GM18520 (cell line): ENCODE results near the gene GABBR2.

Source experiments
- ATAC-seq: cut with Tn5 transposase; IDR thresholded peaks from one replicate; pipeline ENCODE4 v1.9.1; 2021; ENCODE audit not compliant: unreplicated experiment

GABBR2 gene

DNA sequence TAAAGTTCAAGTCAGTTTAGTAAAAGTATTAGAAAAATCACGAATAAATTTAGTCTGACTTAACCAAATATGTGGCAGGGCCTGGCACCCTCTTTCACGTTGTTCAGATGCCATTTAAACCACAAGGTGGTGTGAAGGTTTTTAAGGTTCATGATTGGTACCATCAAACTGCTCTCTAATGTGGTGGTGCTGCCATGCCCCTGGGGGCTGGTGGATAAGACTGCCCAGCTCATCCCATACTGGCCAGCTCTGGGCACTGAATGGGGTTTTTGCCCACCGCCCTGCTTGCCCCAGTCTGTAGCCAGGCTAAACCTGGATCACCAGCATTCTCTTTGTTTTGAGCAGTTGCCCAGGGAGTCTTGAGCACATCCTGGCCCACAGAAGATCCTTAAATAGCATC is 159.3 kb downstream of the GABBR2 start:
- no peak for ATAC-seq

DNA sequence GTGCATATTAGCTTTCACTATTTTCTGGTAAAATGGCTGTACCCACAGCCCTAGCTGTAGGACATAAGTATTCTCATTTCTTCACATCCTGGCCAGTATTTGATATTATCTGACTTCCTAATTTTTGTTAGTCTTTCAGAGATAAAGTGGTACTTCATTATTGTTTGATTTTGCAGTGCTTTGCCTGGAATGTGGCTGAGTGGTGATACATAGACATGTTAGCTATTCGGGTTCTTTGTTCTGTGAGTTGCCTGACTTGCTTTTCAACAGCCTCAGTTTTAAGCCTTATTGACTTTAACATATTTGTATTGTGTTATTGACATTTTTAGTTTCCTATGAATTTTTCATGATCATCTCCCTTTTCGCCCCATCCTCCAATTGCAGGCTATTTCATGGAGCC is 161.1 kb downstream of the GABBR2 start:
- no peak for ATAC-seq

DNA sequence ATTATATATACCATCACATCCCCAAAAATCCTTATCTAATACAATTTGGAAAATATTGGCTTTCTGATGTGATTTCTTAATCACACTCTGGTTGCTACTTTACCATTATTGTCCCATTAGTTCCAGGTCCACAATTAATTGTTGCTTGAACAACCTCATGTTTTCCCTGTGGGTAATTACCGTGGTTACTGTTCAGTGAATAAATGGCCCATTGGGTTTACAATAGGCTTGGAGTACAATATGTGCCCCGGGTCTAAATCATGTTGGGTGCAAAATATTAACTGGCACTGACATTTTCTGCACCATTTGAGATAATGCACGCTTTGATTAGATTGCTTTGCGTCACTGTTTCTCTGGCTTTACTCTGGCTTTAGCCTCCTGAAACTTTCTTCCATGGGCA is 163.7 kb downstream of the GABBR2 start:
- no peak for ATAC-seq

DNA sequence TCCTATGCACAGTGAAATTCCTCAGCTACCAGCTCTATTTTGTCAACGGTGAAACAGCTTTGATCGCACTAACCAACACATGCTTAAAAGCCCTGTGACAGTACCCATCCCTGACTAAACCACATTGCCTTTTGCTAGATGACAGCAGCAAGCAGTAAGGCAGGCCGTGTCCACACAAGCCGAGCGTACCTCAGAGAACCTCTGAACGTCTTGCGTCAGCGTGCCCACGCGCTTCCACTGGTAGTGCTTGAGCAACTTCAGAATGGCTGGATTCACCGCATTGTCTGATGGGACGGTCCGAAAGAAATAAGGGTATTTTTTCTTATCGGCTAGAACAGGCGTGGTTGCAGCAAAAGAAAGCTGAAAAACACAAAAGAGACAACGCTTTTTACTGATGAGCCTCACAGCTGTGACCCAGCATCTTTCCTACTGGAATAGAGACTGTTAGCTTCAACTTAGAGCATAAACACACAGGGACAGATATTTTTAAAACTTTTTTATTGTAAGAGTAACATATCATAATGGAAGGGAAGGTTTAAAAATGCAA is 167.0 kb downstream of the GABBR2 start:
- no peak for ATAC-seq

DNA sequence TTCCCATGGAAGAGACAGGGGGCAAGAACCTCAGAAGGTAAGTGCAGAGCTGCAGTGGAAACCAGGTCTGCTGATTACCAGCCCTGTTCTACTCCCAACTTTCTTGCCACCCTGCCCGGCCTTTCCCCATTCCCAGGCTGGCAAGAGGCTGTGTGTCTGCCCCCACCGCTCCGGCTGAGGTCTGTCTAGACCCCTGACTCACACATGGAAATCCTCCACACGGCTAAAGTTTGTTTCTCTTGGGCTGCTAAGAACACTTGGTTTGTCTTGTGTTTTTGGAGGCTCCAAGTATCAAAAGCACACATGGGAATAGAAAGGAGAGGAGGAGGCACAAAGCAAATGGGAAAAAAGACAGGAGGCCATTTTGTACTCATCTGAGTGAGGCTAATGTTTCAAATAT is 168.3 kb downstream of the GABBR2 start:
- no peak for ATAC-seq

DNA sequence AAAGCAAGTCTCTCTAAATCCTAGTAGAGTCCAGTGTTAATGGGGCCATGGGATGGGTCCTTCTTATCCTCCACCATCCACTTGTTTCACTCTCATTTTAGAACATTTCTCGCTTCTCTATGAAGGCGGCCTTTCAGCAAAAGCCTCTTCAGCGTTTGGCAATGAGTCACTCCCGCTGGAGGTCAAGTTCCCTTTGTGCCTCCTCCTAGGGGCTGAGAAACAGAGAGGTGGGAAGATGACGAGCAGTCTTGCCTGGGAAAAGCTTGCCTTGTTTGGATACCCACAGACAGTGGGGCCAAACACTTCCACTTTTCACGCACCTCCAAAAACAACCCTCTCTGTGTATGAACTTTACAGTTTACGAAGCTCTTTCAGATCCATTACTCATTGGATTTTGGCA is 168.8 kb downstream of the GABBR2 start:
- ATAC-seq, result no peak

DNA sequence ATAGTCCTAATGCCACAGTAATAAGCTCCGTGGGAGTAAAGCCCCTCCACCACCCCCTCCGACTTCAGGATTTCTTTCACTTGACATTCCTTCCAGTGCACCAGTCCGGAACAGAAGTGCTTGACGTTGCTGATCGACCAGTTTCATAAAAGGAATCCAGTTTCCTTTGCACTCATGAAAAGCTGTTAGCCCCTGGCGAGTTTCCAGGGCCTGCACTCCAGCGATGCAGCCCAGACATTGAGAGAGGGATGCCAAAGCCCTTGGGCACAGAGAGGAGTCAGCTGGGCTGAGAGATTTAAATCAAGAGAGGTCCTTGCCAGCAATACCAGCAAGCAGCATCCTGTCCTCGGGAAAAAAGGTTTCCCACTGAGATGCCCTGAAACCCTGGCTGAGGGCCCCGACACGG is 170.1 kb downstream of the GABBR2 start:
- no peak for ATAC-seq

DNA sequence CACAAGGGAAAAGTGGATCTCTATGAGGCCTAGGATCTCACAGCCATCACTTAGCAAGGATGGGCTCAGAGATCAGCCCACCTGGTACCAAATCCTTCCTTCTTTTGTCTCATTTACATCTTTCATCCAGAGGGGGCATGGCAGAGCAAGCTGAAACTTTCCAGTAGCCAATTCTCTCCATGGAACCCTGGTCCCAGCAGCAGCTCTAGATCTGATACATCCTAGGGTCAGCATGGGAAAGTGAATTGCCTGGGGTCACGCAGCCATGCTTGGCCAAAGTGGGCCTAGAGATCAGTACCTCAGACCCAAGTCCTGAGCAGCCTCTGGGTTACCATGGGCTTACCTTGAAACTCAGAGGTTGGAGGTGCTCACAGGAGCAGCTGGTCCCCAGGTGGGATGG is 170.5 kb downstream of the GABBR2 start:
- ATAC-seq, result no peak

DNA sequence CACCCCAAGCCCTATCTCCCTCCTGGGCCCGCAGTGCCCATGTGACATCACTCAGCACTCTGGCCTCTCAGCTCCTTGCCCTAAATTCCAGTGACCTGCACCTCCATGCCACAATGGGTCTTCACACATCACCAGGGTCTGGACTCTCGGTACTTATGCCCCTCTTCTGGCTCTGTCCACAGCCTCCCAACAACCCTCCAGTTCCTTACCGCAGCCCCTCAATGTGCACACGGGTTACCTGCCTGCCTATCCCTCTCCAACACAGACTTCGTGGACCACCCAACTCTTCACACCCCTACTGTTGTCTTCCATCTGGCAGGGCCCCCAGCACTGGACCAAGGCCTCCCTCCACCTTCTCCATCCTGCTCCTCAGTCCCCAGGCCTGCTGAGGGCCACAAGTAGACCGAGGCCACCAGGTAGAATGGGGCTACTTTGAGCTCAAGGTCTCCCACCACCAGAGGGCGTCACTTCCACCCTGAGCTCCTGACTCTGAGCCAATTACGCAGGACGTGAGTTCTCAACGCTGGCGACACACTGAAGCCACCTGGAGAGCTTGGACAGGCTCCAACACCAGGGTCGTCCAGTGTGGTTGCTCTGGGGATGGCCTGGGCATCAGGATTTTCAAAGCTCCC is 172.1 kb downstream of the GABBR2 start:
- no peak for ATAC-seq

DNA sequence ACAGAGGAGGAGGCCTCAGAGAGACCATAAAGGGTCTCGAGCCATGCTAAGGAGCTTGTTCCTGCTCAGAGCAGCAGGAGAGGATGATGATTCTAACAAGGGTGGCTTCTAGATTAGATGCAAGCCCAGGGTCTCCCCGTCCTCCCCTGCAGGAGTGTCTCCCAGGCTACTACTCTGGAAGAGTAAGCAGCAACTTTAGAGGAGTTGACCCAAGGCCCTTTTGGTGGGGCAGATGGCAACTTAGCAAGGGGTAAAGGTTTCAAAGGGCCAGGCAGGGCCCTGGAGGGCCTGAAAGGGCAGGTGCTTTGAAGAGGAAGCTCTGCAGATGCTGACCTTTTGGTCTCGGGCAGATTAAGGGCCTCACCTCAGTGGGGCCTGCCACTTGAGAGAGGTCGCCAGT is 174.9 kb downstream of the GABBR2 start:
- ATAC-seq, result no peak

DNA sequence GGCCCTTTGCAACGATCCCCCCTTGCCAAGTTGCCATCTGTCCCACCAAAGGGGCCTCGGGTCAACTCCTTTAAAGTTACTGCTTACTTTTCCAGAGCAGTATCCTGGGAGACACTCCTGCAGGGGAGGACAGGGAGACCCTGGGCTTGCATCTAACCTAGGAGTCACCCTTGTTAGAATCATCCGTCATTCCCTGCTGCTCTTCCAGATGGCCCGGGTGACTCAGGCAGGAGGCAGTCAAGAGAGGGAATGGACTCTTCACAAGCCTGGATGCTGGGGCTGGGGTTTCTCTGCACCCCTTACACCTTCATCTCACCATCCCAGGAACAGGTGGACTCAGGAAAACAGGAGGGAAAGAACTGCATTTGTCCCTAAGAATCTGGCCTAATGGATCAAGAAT is 175.6 kb downstream of the GABBR2 start:
- ATAC-seq, result no peak

DNA sequence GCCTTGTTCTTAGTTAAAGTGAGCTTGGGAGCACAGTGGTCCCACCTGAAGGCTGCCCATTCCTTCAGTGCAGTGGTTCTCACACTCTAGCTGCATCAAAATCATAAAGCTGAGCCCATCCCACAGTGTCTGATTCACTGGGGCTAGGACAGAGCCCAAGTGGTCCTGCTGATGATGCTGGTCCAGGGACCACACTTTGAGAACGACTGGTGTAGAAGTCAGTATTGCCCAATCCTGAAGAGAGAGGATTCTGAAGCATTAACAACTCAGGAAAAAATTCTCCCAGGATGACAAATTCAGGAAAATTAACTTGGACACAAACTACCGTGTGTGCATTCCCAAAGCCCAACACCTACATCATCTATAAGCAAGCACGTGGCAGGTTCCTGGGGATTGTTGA is 176.2 kb downstream of the GABBR2 start:
- ATAC-seq, result no peak

DNA sequence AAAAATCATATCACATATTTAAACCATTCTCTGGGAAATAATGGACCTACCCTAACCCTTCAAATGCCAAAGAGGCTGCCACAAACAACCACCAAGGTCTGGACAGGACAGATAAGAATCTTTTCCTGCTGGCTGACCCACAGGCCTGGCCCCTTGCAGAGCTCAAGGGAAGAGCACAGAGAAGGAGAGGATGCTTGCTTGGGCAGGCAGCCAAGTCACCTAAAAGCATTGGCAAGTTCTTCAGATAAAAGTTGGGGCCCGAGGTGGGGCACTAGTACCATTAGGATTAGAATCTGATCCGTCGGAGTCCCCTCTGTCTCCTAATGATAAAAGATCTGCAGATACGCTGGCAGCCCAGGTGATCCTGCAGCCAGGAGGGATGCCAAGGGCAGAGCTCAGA is 176.6 kb downstream of the GABBR2 start:
- ATAC-seq, result no peak

DNA sequence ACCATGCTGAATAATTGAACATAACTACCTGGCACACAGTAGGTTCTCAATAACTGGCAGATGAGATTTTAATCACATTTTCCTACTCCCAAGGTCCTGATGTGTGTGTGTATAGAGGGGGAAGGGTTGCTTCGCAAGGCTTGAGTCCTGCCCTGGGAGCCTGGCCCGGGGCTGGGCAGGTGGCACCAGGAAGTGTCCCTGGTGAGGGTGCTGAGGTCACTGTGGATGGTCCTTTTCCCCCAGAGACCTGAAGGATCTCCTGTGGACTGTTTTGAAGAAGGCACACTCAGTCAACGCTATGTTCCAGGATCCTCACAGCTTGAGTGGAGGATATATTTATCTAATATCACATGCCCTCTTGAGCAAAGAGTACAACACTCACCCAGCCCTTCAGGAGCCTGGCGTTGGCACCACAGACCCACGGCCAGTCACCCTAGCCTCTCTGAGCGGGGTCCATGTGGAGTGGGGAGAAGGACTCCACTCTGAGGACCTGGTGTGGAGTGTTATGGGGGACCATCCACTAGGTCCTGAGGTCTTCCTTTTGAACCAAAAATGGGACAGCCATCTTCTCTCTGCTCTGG is 177.8 kb downstream of the GABBR2 start:
- no peak for ATAC-seq

DNA sequence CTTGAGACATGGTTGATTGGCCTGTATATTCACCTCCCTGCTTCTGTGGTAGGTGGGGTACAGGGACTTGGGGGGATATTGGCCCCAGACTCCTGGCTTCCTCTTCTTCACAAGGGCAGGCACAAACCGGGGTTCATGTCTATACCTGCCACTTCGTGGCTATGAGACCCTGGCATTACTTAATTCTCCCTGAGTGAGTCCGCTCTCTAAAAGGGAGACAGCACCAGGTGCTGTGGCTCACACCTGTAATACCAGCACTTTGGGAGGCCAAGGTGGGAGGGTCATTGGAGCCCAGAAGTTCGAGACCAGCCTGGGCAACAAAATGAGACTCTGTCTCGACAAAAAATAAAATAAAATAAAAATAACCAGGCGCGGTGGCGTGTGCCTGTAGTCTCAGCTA is 178.5 kb downstream of the GABBR2 start:
- no peak for ATAC-seq

DNA sequence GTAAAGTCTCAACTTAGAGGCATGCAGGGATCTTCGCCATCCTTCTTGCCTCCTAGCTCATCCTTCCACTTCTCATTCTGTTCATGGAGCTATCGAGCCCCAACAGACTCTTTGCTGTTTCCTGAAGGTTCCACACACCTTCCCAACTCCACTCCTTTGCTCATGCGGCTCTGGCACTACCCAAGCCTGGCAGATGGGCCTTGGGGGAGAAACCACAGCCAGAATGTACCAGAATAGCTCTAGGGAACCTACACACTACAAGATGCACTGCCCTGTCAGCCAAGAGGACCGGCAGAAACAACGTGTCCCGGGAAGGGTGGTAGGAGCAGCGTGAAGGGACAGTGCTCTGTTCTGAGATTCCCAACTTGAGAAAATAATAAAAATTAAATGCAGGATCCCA is 178.9 kb downstream of the GABBR2 start:
- no peak for ATAC-seq

DNA sequence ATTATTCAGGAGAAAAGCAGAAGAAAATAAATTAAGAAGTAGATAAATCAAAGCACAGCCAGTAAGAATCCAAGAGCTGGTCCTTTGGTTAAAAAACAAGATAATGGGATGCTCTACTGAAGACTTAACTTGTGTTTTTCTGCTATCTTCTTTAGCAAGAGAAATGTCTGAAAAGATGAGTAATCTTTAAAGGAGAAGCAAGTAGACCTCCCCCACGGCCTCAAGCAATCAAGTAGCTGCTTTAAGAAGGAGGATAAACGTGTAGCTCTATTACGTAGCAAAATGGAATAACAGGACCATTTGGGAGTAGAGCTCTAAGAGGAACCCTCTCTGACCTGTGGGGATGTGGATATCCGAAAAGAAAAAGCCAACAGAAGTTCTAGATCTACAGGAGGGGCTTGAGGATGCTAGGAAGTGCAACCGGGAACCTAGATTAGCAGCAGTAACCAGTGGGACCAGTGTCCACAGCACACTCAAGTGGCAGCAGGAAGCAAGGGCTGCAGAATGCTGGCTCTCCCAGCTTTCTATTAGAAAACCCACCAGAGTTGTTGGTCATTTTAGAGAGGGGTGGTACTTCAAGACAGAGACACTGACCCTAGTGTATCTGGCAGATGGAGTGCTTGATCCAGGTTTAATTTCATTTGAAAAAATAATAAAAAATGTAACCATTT is 185.4 kb downstream of the GABBR2 start:
- ATAC-seq, result no peak

DNA sequence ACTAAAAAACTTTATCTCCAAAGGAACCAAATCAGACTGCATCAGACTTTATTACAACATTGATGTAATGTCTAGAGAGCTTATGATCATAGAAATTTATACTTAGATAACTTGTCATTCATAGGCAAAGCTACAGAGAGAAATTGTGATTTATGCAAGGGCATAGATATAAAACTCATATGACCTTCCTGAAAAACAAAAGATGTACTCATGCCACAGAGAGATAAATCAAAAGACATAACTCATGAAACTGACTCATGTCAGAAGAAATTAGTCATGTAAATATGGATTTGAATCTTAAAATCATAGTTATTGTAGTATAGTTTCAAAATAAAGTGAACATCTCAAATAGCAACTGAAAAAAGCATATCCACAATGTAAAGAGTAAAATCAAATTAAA is 186.2 kb downstream of the GABBR2 start:
- ATAC-seq, result no peak

DNA sequence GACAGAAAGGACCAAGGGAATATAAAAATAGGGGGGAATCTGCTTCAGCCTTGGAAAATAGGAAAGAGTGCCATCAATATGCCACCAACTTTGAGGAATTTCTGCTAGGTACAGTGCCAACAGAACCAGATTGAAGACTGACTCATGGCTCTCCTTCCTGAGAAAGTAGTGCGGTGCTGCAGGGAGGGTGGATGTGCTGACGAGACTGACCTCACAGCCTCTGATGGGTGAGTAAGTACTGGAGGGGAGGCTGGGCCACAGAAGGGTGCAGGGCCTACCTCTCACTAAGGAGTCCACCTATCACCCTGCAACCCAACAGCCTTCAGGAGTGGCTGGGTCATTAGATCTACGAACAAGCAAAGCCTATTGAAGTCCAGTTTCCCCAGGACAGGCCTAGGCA is 187.6 kb downstream of the GABBR2 start:
- ATAC-seq, result no peak

DNA sequence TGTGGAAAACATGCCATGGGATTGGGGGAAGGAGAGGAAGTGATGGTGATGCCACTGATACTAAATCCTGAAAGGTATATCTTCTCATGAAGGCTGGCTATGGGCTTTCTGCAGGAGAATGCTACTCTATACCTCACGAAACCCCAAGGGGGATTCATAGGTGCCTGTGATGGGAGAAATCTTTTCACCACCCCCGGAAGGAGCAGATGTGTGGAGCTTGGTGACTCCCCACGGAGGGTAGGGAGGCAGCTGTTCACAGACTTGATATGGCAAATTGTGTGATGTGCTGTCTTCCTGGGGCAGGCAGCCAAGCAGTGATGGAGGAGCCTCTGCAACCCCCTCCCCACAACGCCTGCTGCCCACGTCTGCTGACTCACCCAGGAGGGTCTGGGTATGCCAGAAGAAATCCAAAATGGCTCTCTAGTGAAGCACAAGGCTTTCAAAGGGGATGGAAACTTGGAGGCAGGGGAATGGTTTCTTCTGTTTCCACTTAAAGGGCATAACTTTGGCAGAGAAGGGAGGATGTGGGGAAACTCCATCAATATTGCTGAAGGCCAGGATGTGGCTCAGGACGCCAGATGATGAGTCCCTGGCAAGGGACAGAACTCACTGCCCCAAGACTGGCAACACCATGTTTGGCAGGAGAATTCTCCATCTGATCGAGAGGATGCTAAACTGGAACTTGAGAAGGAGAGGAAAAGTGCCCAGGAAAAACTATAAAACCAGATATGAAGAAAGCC is 188.3 kb downstream of the GABBR2 start:
- no peak for ATAC-seq

DNA sequence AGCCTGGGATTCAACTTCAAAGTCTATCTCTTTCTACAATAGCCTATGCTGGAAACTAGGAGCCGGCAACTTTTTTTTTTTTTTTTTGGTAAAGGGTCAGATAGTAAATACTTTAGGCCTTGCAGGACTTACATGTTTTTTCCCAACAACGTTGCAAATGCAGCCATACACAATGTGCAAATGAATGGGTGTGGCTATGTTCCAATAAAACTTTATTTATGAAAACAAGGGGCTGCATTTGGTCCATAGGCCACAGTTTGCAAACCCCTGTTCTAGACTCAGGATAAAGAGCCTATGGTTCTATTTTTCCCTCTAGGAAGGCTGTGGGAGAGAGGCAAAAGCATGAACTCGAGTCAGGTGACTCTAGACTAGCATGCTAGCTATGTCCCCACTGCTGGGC is 189.1 kb downstream of the GABBR2 start:
- ATAC-seq, result no peak

DNA sequence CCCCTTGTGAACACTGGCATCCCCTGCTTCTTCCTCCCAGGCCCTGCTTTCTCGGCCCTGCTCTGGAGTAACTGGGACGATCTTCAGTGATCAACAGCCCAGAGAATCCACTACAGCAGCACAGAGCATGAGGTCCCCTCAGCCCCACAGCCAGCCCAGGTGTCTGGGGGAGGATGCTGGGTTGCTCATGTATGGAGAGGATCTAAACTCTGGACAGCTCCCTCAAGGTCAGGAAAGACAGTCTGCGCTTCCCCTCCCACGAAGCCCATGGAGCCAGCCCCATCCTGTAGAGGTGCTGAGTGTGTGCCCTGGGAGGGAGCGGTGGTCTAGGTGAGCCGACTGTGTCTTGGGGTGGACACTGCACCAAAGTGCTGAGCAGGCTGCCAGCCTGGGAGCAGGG is 190.2 kb downstream of the GABBR2 start:
- ATAC-seq, result no peak
